ENCODE data around the gene IGF1R. TPM values are rescaled to one million over a fixed set of nuclear protein-coding genes. Genes with fewer than 3 reads are reported as not detected.

The IGF1R gene
- total and polyA plus RNA-seq, 12 donors: 8.6 to 138 (median 66.0) TPM

DNA sequence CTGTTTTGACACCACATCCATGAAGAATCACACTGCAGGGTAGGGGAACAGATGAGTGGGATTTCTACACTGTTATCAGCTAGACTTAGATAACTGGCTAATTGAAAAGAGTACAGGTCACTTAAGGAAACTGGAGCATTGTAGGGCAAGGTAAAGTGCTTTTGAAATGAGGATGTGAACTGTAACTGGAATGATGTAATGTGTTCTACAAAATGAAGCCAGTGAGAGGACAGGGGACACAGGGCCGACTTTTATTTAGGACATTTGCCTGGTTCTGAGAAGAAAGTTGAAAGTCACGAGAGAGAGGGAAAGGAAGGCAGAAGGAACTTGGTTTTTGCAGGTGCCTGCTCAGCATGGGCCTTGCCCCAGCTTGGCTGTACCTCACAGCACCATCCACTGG lies 50.5 kb downstream of the IGF1R start:
- Histone ChIP-seq H3K27me3 (no peaks in the 10 kb centered on the region), H3K27ac (peak overlapping the region in 1 of 5 donors; percentile 22), H3K9me3 (replicated peaks in 1 of 3) (no peaks in the 10 kb centered on the region), H3K4me3 (no peak overlapping the region), H3K36me3 (replicated peaks in 1 of 2) (no peaks in the 10 kb centered on the region), H3K4me1 (replicated peaks in 1 of 2) (peaks cover 16 to 65% of the 10 kb centered on the region in 2 donors)
- 43 to 63% (median 56%) methylated on average over 2 of the region's 2 CpGs for WGBS, 4 donors
- no peak for TF ChIP-seq POLR2A (IDR thresholded peaks at IDR 0.05)
- TF ChIP-seq, protein P1, sequence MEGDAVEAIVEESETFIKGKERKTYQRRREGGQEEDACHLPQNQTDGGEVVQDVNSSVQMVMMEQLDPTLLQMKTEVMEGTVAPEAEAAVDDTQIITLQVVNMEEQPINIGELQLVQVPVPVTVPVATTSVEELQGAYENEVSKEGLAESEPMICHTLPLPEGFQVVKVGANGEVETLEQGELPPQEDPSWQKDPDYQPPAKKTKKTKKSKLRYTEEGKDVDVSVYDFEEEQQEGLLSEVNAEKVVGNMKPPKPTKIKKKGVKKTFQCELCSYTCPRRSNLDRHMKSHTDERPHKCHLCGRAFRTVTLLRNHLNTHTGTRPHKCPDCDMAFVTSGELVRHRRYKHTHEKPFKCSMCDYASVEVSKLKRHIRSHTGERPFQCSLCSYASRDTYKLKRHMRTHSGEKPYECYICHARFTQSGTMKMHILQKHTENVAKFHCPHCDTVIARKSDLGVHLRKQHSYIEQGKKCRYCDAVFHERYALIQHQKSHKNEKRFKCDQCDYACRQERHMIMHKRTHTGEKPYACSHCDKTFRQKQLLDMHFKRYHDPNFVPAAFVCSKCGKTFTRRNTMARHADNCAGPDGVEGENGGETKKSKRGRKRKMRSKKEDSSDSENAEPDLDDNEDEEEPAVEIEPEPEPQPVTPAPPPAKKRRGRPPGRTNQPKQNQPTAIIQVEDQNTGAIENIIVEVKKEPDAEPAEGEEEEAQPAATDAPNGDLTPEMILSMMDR (IDR thresholded peaks at IDR 0.05): no peak
- no peak for DNase-seq
- intact Hi-C loops (cut with DNase I): no loop called here

DNA sequence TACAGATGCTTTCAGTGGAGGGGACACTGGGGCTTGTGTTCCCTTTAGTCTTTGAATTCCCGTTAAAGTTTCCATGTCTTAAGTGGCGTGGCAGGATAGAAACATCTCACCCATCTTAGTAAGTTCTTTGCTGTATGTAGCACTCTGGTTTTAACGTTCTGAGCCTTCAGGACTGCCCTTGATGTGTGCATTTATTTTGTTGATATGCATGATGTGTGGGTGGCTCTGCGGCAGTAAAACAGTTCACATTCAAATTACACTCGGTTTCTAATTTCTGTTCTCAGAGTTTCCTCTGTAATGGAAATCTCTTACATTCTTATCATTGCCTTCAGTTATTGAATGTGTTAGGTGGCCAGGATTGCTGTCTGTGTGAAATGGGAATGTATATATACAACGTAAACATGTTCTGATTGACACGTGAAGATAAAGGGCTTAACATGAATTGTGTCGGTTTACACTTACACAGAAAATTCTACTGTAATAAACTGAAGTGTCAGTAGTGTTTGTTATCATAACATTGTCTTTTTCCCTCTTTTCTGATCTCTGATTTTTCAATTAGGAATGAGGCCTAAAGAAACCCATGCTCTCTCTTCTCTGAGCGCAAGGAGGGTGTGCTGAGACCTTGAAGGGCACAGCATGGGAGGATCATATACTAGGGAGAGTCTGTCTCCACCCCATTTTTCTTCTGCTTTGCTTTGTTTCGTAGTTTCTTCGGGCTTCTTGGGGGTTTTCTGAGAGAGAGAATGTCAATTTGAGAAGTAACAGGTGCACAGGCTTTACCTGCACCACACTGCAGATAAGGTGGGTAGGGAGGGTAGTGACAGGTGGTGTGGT lies 51.5 kb downstream of the IGF1R start:
- Histone ChIP-seq H3K36me3 (replicated peaks in 1 of 2) (no peaks in the 10 kb centered on the region), H3K9me3 (replicated peaks in 1 of 3) (no peaks in the 10 kb centered on the region), H3K27ac (no peak overlapping the region), H3K4me1 (replicated peaks in 1 of 2) (peaks cover 16 to 67% of the 10 kb centered on the region in 2 donors), H3K27me3 (no peaks in the 10 kb centered on the region), H3K4me3 (no peak overlapping the region)
- WGBS, 4 donors: 66 to 70% (median 68%) methylated on average over 11 of the region's 11 CpGs
- intact Hi-C loops (cut with DNase I): no loop called here
- DNase-seq: no peak
- no peak for TF ChIP-seq POLR2A (IDR thresholded peaks at IDR 0.05)

DNA sequence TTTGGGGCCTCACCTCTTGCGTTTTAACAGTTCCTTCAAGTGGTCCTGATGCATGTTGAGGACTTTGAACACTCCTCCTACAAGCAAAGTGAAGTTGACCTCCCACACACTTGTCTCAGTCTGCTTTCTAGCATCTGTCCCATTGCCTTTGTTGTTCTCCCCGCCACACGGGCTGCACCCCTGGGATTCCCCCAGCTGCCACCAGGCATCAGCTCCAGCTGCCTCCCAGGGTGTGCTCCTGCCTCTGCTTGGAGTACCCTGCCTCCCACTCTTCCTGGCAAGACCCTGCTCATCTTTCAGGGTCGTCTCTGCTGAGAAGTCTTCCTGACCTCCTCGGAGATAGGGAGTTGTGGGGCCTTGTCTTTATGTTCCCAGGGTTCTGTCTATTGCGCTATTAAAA lies 52.2 kb downstream of the IGF1R start:
- TF ChIP-seq, protein P1 (IDR thresholded peaks at IDR 0.05): no peak
- TF ChIP-seq POLR2A (IDR thresholded peaks at IDR 0.05): no peak
- DNase-seq: no peak
- H3K4me3 ChIP-seq: no peak overlapping the region
- H3K27me3 ChIP-seq: no peaks in the 10 kb centered on the region
- no peaks in the 10 kb centered on the region for H3K9me3 ChIP-seq (replicated peaks in 1 of 3)
- intact Hi-C loops (cut with DNase I): no loop called here
- 77 to 87% (median 81%) methylated on average over 6 of the region's 6 CpGs for WGBS, 4 donors
- no peaks in the 10 kb centered on the region for H3K36me3 ChIP-seq (replicated peaks in 1 of 2)
- peaks cover 13 to 62% of the 10 kb centered on the region in 2 donors for H3K4me1 ChIP-seq (replicated peaks in 1 of 2)
- no peak overlapping the region for H3K27ac ChIP-seq

DNA sequence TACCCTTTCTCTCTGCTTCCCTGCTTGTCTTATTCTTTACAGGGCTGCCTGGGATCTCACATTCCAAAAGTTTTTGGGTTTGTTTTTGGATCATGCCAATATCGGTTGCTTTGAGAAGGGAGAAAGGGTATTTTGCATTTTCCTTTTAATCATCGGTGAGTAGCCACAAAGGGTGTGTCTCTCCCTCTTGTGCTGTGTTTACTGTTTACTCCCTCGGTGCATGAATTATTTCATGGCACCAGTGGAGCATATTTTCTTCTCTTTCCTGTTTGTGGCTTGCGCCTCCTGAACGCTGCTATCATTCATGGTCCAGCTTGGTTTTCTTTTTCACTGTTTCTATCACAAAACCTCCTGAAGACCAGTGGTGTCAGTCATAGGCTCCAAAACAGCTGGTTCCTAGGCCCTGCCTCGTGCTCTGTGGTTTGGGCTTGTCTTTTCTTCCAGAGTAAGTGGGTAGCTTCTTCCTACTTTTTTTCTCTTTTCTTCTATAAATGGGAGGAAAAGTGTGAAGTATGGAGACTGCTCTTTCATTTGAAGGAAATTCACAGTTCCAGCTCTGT lies 54.9 kb downstream of the IGF1R start:
- intact Hi-C loops (cut with DNase I): no loop called here
- Histone ChIP-seq H3K27ac (no peak overlapping the region), H3K4me3 (no peak overlapping the region), H3K4me1 (replicated peaks in 1 of 2) (peaks cover 16 to 60% of the 10 kb centered on the region in 2 donors), H3K27me3 (no peaks in the 10 kb centered on the region), H3K36me3 (replicated peaks in 1 of 2) (peaks cover 0 to 4% of the 10 kb centered on the region in 2 donors), H3K9me3 (replicated peaks in 1 of 3) (no peaks in the 10 kb centered on the region)
- no peak for DNase-seq
- WGBS, 4 donors: 59 to 68% (median 66%) methylated on average over 6 of the region's 6 CpGs
- TF ChIP-seq, protein P1 (IDR thresholded peaks at IDR 0.05): no peak
- no peak for TF ChIP-seq POLR2A (IDR thresholded peaks at IDR 0.05)

Data from adrenal gland (tissue), 12 donors.